K562 (cell line): Measurements from ENCODE around the gene SLC22A23. TPM values are rescaled to one million over a fixed set of nuclear protein-coding genes. Genes with fewer than 3 reads are reported as not detected.

Experiments
- ATAC-seq: fragments of 200-7000 bp; cut with Tn5 transposase; 3 replicates; pipeline ENCODE4 v1.9.1; 2020; ENCODE audit warnings: moderate library complexity
- BruUV-seq: library from RNA; stranded (reverse); fragments of 400-500 nt; replicated peaks from 2 replicates; lab custom pipeline; 2021; lab: Mats Ljungman, UMichigan
- CTCF ChIA-PET: fragments of 300-600 bp; formaldehyde crosslinking; extraction: SDS; loops from one replicate; lab custom pipeline; 2021; ENCODE audit warnings: low intra/inter-chr PET ratio; lab: Yijun Ruan, JAX
- POLR2A ChIA-PET: fragments of 300-600, 350-650 bp; sonication (Branson Sonifier 250); formaldehyde crosslinking; extraction: SDS; loops from one replicate; lab custom pipeline; 2021; ENCODE audit warnings: antibody characterized with exemption, inconsistent platforms; lab: Yijun Ruan, JAX
- DNase-seq, 4 experiments: peaks; one replicate each; pipeline versions ENCODE4 v3.0.0 to v3.0.0-alpha.2; 2011 to 2018; ENCODE audit warnings: low spot score in 3 of 4, mixed read lengths in 3 of 4; ENCODE audit errors: extremely low read depth in 1 of 4
- FAIRE-seq: peaks from 2 replicates; lab custom pipeline; 2011; peaks lifted over from hg19 to GRCh38; lab: Jason Lieb, UNC
- H2AFZ ChIP-seq: 2 replicates; pipeline ENCODE4 v1.6.0; 2011; ENCODE audit warnings: low read depth, low read length, control low read depth, inconsistent platforms
- H3K27ac ChIP-seq: fragments of 200-600 bp; 3 replicates; pipeline ENCODE4 v1.8.0; 2011; ENCODE audit warnings: low read depth, mild to moderate bottlenecking, control low read depth, inconsistent platforms, low read length, moderate library complexity, mixed read lengths; ENCODE audit errors: extremely low read depth
- H3K27me3 ChIP-seq, 2 experiments: fragments of 300-600 bp in 1 of 2; 2 replicates in 1 of 2; 3 replicates in 1 of 2; pipeline versions ENCODE4 v1.6.0 to v1.8.0; 2011; ENCODE audit warnings: inconsistent platforms in 2 of 2, low read length in 2 of 2, mild to moderate bottlenecking in 1 of 2, mixed read lengths in 1 of 2, moderate library complexity in 1 of 2; ENCODE audit not compliant: control insufficient read depth in 2 of 2, insufficient read depth in 2 of 2
- H3K36me3 ChIP-seq: fragments of 300-600 bp; 3 replicates; pipeline ENCODE4 v1.8.0; 2011; ENCODE audit warnings: mild to moderate bottlenecking, low read length, inconsistent platforms; ENCODE audit not compliant: control insufficient read depth, insufficient read depth
- H3K4me1 ChIP-seq, 2 experiments: fragments of 200-600 bp in 1 of 2; replicated peaks in 1 of 2; 2 replicates in 1 of 2; 3 replicates in 1 of 2; pipeline versions ENCODE4 v1.5.1 to v1.8.0; 2011; ENCODE audit warnings: inconsistent platforms in 2 of 2, low read length in 2 of 2, mild to moderate bottlenecking in 1 of 2, mixed read lengths in 1 of 2, moderate library complexity in 1 of 2; ENCODE audit not compliant: control insufficient read depth in 2 of 2, insufficient read depth in 2 of 2
- H3K4me2 ChIP-seq: 2 replicates; pipeline ENCODE4 v1.6.1; 2011; ENCODE audit warnings: low read length, control low read depth, inconsistent platforms, mixed read lengths; ENCODE audit not compliant: insufficient read depth
- H3K4me3 ChIP-seq: fragments of 200-600 bp; sonication (generic), shearing (Covaris generic); 2 replicates; pipeline ENCODE4 v1.5.1; 2016; ENCODE audit warnings: control low read depth, inconsistent platforms
- H3K79me2 ChIP-seq: fragments of 200-600 bp; 3 replicates; pipeline ENCODE4 v1.8.0; 2011; ENCODE audit warnings: low read length, inconsistent platforms; ENCODE audit not compliant: control insufficient read depth, insufficient read depth
- H3K9ac ChIP-seq, 2 experiments: 2 replicates each; pipeline versions ENCODE4 v1.6.0 to v1.6.1; 2011; ENCODE audit warnings: low read depth in 2 of 2, low read length in 2 of 2, control low read depth in 1 of 2, inconsistent platforms in 1 of 2, mild to moderate bottlenecking in 1 of 2, mixed read lengths in 1 of 2; ENCODE audit not compliant: insufficient read depth in 1 of 2
- H3K9me1 ChIP-seq: one replicate; pipeline ENCODE4 v1.6.0; 2011; ENCODE audit warnings: inconsistent platforms, mild to moderate bottlenecking, low read length, moderate library complexity; ENCODE audit not compliant: control insufficient read depth, insufficient read depth
- H3K9me3 ChIP-seq: replicated peaks from 2 replicates; pipeline ENCODE4 v1.5.1; 2011; ENCODE audit warnings: low read depth, low read length, inconsistent platforms; ENCODE audit not compliant: control insufficient read depth, insufficient read depth
- H4K20me1 ChIP-seq: replicated peaks from 2 replicates; pipeline ENCODE4 v1.6.1; 2011; ENCODE audit warnings: low read length, inconsistent platforms, mixed read lengths; ENCODE audit not compliant: control insufficient read depth, insufficient read depth
- BRD4 ChIP-seq: fragments of 200-600 bp; sonication (generic); IDR thresholded peaks from 2 replicates; pipeline ENCODE4 v1.6.1; 2017; ENCODE audit warnings: inconsistent platforms
- DNMT1 ChIP-seq: fragments of 450-650 bp; IDR thresholded peaks from 2 replicates; pipeline ENCODE4 v1.6.1; 2016; ENCODE audit warnings: antibody characterized with exemption, mild to moderate bottlenecking
- KDM2B ChIP-seq: fragments of 250-450 bp; sonication (Bioruptor Pico); IDR thresholded peaks from 2 replicates; pipeline ENCODE4 v1.8.0; 2021; ENCODE audit warnings: mild to moderate bottlenecking, moderate library complexity
- MAFF ChIP-seq: IDR thresholded peaks from 2 replicates; pipeline ENCODE4 v1.6.1; 2012; ENCODE audit warnings: low read length, improper control_type of control experiment
- MCM7 ChIP-seq, 2 experiments: fragments of 450-650 bp; IDR thresholded peaks; 2 replicates each; pipeline ENCODE4 v1.6.1; 2016 to 2018
- NBN ChIP-seq: fragments of 450-650 bp; IDR thresholded peaks from 2 replicates; pipeline ENCODE4 v1.6.1; 2016; ENCODE audit warnings: low read depth, mild to moderate bottlenecking
- NCOR1 ChIP-seq: fragments of 450-650 bp; IDR thresholded peaks from 2 replicates; pipeline ENCODE4 v1.6.1; 2016; ENCODE audit warnings: mild to moderate bottlenecking, moderate library complexity
- RFX1 ChIP-seq: fragments of 450-650 bp; IDR thresholded peaks from 2 replicates; pipeline ENCODE4 v1.6.1; 2016; ENCODE audit warnings: mild to moderate bottlenecking, moderate library complexity
- RREB1 ChIP-seq: fragments of 250-450 bp; sonication (Bioruptor Pico); IDR thresholded peaks from 2 replicates; pipeline ENCODE4 v1.4.0; 2020
- SIN3A ChIP-seq, 2 experiments: fragments of 150-350 bp in 1 of 2; IDR thresholded peaks; 2 replicates each; pipeline ENCODE4 v1.6.1; 2011 to 2016; ENCODE audit warnings: borderline replicate concordance in 2 of 2, low read depth in 2 of 2, low read length in 2 of 2, mild to moderate bottlenecking in 2 of 2, moderate library complexity in 2 of 2; ENCODE audit not compliant: control insufficient read depth in 1 of 2
- YBX1 ChIP-seq: fragments of 450-650 bp; IDR thresholded peaks from 2 replicates; pipeline ENCODE4 v1.7.1; 2016; ENCODE audit warnings: mild to moderate bottlenecking
- ZNF280A ChIP-seq: fragments of 450-650 bp; IDR thresholded peaks from 2 replicates; pipeline ENCODE4 v1.6.1; 2018; ENCODE audit warnings: mild to moderate bottlenecking, low read depth; ENCODE audit not compliant: partially characterized antibody
- ZNF408 ChIP-seq: fragments of 250-450 bp; sonication (Bioruptor Pico); IDR thresholded peaks from 2 replicates; pipeline ENCODE4 v1.4.0; 2020; ENCODE audit warnings: low read depth, mild to moderate bottlenecking, moderate library complexity
- WGBS: fragments of 100-300 bp; shearing (Covaris generic); methylation state at CpG from one replicate; pipeline ENCODE4 v1.1.6; 2016; ENCODE audit warnings: low coverage, mixed read lengths; ENCODE audit not compliant: insufficient coverage; ENCODE audit errors: missing lambda C conversion rate; 5-methylcytosine and 5-hydroxymethylcytosine counted together
- in situ Hi-C: fragments of 300-500 bp; cut with MboI; formaldehyde crosslinking; loops from 4 replicates; pipeline ENCODE4 v1.15.0; 2018; ENCODE audit warnings: inconsistent platforms, mixed read lengths
- intact Hi-C: fragments of 100-400 bp; cut with micrococcal nuclease; formaldehyde crosslinking; loops from 2 replicates; pipeline ENCODE4 v1.14.2; 2022
- polyA plus RNA-seq, 8 experiments: library from polyadenylated mRNA; depleted of rRNA in 4 of 8; stranded (reverse) in 5 of 8; unstranded in 3 of 8; fragments of >200 nt; fragmentation: Nextera tagmentation in 2 of 8; fragmentation: Illumina TruSeq in 1 of 8; extraction: Ambion mirVana in 2 of 8; extraction: Trizol in 1 of 8; gene quantifications; 2 replicates each; pipeline versions ENCODE4 v1.2.1 to v1.2.3, GENCODE V29; 2011 to 2014; ENCODE audit warnings: inconsistent platforms in 1 of 8, missing spikeins in 1 of 8
- total RNA-seq, 7 experiments: library from RNA; depleted of rRNA in 6 of 7; stranded (reverse); fragments of >200 nt in 6 of 7; fragmentation: Illumina TruSeq in 2 of 7; extraction: Trizol in 2 of 7; gene quantifications; 2 replicates each; pipeline versions ENCODE4 v1.2.1 to v1.2.3, GENCODE V29; 2011 to 2021; ENCODE audit warnings: low replicate concordance in 1 of 7

SLC22A23 gene
- total and polyA plus RNA-seq, 9 of the 15 experiments (the other 6 are each of a cell fraction or from before 2014, with no cell fraction given): 0.30 to 8.7 (median 2.5) TPM

- POLR2A ChIA-PET: no interaction called here
These were observed 155.3 kb downstream of the SLC22A23 start for GRCh38 chr6:3301506-3301905.

More at GRCh38 chr6:3301506-3301905, 155.3 kb downstream of the SLC22A23 start:
- H3K36me3 ChIP-seq: no peaks in the 10 kb centered on the region
- no peak for DNase-seq
- no peak overlapping the region for H3K4me3 ChIP-seq
- CTCF ChIA-PET: no interaction called here
- H3K9me3 ChIP-seq: 0 out of 2 replicates have a peak, but pooled peaks cover 5% of the 10 kb centered on the region
- H3K9me1 ChIP-seq: no peaks in the 10 kb centered on the region
- BruUV-seq: no TSS peak
- H3K9ac ChIP-seq: no peak overlapping the region
- no peaks in the 10 kb centered on the region for H4K20me1 ChIP-seq
- no peak overlapping the region for H3K27ac ChIP-seq
- no peak overlapping the region for H2AFZ ChIP-seq
- H3K79me2 ChIP-seq: no peaks in the 10 kb centered on the region
- in situ Hi-C loops: no loop called here
- ATAC-seq: no peak
- TF ChIP-seq KDM2B: no peak
- TF ChIP-seq MCM7 (IDR thresholded peaks at IDR 0.05): no peak
- TF ChIP-seq RFX1: no peak
- no peak for TF ChIP-seq YBX1
- no peak for TF ChIP-seq SIN3A (IDR thresholded peaks at IDR 0.05; ENCODE audit: borderline replicate concordance in 2 of 2, control insufficient read depth in 1 of 2, low read depth in 2 of 2, low read length in 2 of 2)
- no peak for TF ChIP-seq DNMT1
- no peak for TF ChIP-seq BRD4
- TF ChIP-seq MAFF: no peak
- no peak for TF ChIP-seq ZNF280A
- TF ChIP-seq NCOR1: no peak
- no peak for TF ChIP-seq NBN
- TF ChIP-seq RREB1: no peak
- TF ChIP-seq ZNF408 (CRISPR knock-in tag): no peak
- no peak for FAIRE-seq
- no peaks in the 10 kb centered on the region for H3K27me3 ChIP-seq
- intact Hi-C loops: no loop called here
- H3K4me2 ChIP-seq: no peak overlapping the region
- 67% methylated on average over 8 of the region's 8 CpGs for WGBS
- peaks cover 0 to 4% of the 10 kb centered on the region in 2 experiments; a peak in 2 of 5 replicates for H3K4me1 ChIP-seq
